ENCODE results near the gene SCGB1D1.

DNA sequence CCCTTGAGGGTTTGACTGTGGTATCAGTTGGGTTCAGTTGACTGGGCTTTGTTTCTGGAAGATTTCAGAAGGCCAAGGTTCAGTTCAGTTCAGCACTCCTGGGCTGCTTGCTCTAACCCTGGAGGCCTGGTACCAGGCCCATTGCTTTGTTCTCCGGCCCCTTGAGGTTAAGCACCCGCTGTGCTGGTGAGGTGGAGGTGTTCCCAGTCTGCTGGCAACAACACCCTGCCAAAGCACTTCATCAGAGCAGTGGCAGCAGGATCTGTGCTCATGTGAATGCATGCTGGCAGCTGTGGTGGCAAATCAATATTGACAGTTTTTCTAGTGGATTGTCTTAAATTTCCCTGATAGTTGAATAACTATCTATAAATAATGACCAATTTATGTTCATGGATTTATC, 3.8 kb upstream of the SCGB1D1 start:
- TF ChIP-seq, protein P1, sequence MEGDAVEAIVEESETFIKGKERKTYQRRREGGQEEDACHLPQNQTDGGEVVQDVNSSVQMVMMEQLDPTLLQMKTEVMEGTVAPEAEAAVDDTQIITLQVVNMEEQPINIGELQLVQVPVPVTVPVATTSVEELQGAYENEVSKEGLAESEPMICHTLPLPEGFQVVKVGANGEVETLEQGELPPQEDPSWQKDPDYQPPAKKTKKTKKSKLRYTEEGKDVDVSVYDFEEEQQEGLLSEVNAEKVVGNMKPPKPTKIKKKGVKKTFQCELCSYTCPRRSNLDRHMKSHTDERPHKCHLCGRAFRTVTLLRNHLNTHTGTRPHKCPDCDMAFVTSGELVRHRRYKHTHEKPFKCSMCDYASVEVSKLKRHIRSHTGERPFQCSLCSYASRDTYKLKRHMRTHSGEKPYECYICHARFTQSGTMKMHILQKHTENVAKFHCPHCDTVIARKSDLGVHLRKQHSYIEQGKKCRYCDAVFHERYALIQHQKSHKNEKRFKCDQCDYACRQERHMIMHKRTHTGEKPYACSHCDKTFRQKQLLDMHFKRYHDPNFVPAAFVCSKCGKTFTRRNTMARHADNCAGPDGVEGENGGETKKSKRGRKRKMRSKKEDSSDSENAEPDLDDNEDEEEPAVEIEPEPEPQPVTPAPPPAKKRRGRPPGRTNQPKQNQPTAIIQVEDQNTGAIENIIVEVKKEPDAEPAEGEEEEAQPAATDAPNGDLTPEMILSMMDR (conservative IDR thresholded peaks at IDR 0.05): no peak
- TF ChIP-seq EZH2 (IDR thresholded peaks at IDR 0.05; ENCODE audit: low read depth): no peak
